HEK293 (cell line): ENCODE results near the gene ESRRA.

ENCODE experiments used
- BCL11A ChIP-seq: fragments of 450-650 bp; formaldehyde crosslinking; IDR thresholded peaks from 2 replicates; pipeline ENCODE4 v1.5.1; 2016; ENCODE audit warnings: low read depth, missing biosample characterization, missing genetic modification characterization
- BCL11B ChIP-seq: fragments of 450-650 bp; formaldehyde crosslinking; IDR thresholded peaks from 2 replicates; pipeline ENCODE4 v1.5.1; 2016; ENCODE audit warnings: low read depth, missing biosample characterization, missing genetic modification characterization
- GLIS2 ChIP-seq: fragments of 450-650 bp; formaldehyde crosslinking; IDR thresholded peaks from 2 replicates; pipeline ENCODE4 v1.5.1; 2016; ENCODE audit warnings: missing biosample characterization, missing genetic modification characterization
- IKZF3 ChIP-seq: fragments of 450-650 bp; IDR thresholded peaks from 2 replicates; pipeline ENCODE4 v1.5.0; 2018; ENCODE audit warnings: missing biosample characterization, mild to moderate bottlenecking, missing genetic modification characterization, moderate library complexity
- KLF17 ChIP-seq: fragments of 450-650 bp; formaldehyde crosslinking; IDR thresholded peaks from 2 replicates; pipeline ENCODE4 v1.5.1; 2016; ENCODE audit warnings: missing biosample characterization, missing genetic modification characterization
- KLF7 ChIP-seq: fragments of 450-650 bp; formaldehyde crosslinking; IDR thresholded peaks from 2 replicates; pipeline ENCODE4 v1.5.1; 2016; ENCODE audit warnings: missing biosample characterization, missing genetic modification characterization, borderline replicate concordance
- KLF8 ChIP-seq: fragments of 450-650 bp; formaldehyde crosslinking; IDR thresholded peaks from 2 replicates; pipeline ENCODE4 v1.5.1; 2016; ENCODE audit warnings: missing biosample characterization, missing genetic modification characterization
- MEIS1 ChIP-seq: sonication (generic); formaldehyde crosslinking; IDR thresholded peaks from 2 replicates; pipeline ENCODE4 v1.8.1; 2022; ENCODE audit warnings: missing genetic modification reagents, mild to moderate bottlenecking, borderline replicate concordance
- PBX3 ChIP-seq: sonication (generic); formaldehyde crosslinking; IDR thresholded peaks from 2 replicates; pipeline ENCODE4 v1.8.1; 2022; ENCODE audit warnings: mild to moderate bottlenecking, moderate library complexity, missing genetic modification reagents
- WT1 ChIP-seq: fragments of 450-650 bp; formaldehyde crosslinking; IDR thresholded peaks from 2 replicates; pipeline ENCODE4 v1.5.1; 2016; ENCODE audit warnings: missing biosample characterization, missing genetic modification characterization
- ZBTB10 ChIP-seq: fragments of 450-650 bp; formaldehyde crosslinking; IDR thresholded peaks from 2 replicates; pipeline ENCODE4 v1.5.1; 2016; ENCODE audit warnings: missing biosample characterization, missing genetic modification characterization
- ZBTB48 ChIP-seq: fragments of 450-650 bp; formaldehyde crosslinking; IDR thresholded peaks from 2 replicates; pipeline ENCODE4 v1.5.1; 2016; ENCODE audit warnings: missing biosample characterization, missing genetic modification characterization
- ZFP41 ChIP-seq: fragments of 450-650 bp; formaldehyde crosslinking; IDR thresholded peaks from 2 replicates; pipeline ENCODE4 v1.5.1; 2016; ENCODE audit warnings: missing biosample characterization, missing genetic modification characterization, borderline replicate concordance
- ZNF112 ChIP-seq: fragments of 450-650 bp; formaldehyde crosslinking; IDR thresholded peaks from 2 replicates; pipeline ENCODE4 v1.5.0; 2017; ENCODE audit warnings: missing biosample characterization, missing genetic modification characterization
- ZNF16 ChIP-seq: fragments of 450-650 bp; formaldehyde crosslinking; IDR thresholded peaks from 2 replicates; pipeline ENCODE4 v1.5.1; 2016; ENCODE audit warnings: low read depth, missing biosample characterization, missing genetic modification characterization
- ZNF175 ChIP-seq: fragments of 450-650 bp; formaldehyde crosslinking; IDR thresholded peaks from 2 replicates; pipeline ENCODE4 v1.5.1; 2016; ENCODE audit warnings: missing biosample characterization, missing genetic modification characterization
- ZNF248 ChIP-seq: fragments of 450-650 bp; formaldehyde crosslinking; IDR thresholded peaks from 2 replicates; pipeline ENCODE4 v1.5.1; 2017; ENCODE audit warnings: missing biosample characterization, missing genetic modification characterization
- ZNF292 ChIP-seq: fragments of 450-650 bp; formaldehyde crosslinking; IDR thresholded peaks from 2 replicates; pipeline ENCODE4 v1.5.1; 2016; ENCODE audit warnings: low read depth, missing biosample characterization, missing genetic modification characterization, borderline replicate concordance
- ZNF324 ChIP-seq: fragments of 450-650 bp; formaldehyde crosslinking; IDR thresholded peaks from 2 replicates; pipeline ENCODE4 v1.5.1; 2016; ENCODE audit warnings: missing biosample characterization, missing genetic modification characterization
- ZNF354C ChIP-seq: fragments of 450-650 bp; formaldehyde crosslinking; IDR thresholded peaks from 2 replicates; pipeline ENCODE4 v1.5.1; 2016; ENCODE audit warnings: missing biosample characterization, missing genetic modification characterization, low read depth, borderline replicate concordance
- ZNF48 ChIP-seq: fragments of 450-650 bp; formaldehyde crosslinking; IDR thresholded peaks from 2 replicates; pipeline ENCODE4 v1.5.1; 2016; ENCODE audit warnings: missing biosample characterization, missing genetic modification characterization
- ZNF521 ChIP-seq: fragments of 450-650 bp; formaldehyde crosslinking; IDR thresholded peaks from 2 replicates; pipeline ENCODE4 v1.5.1; 2017; ENCODE audit warnings: missing biosample characterization, mild to moderate bottlenecking, missing genetic modification characterization
- ZNF548 ChIP-seq: fragments of 450-650 bp; formaldehyde crosslinking; IDR thresholded peaks from 2 replicates; pipeline ENCODE4 v1.5.1; 2016; ENCODE audit warnings: missing biosample characterization, missing genetic modification characterization
- ZNF560 ChIP-seq: fragments of 450-650 bp; formaldehyde crosslinking; IDR thresholded peaks from 2 replicates; pipeline ENCODE4 v1.5.1; 2017; ENCODE audit warnings: missing biosample characterization, missing genetic modification characterization, borderline replicate concordance
- ZNF621 ChIP-seq: fragments of 450-650 bp; formaldehyde crosslinking; IDR thresholded peaks from 2 replicates; pipeline ENCODE4 v1.5.1; 2017; ENCODE audit warnings: missing biosample characterization, missing genetic modification characterization
- ZNF654 ChIP-seq: fragments of 450-650 bp; formaldehyde crosslinking; IDR thresholded peaks from 2 replicates; pipeline ENCODE4 v1.5.1; 2016; ENCODE audit warnings: low read depth, missing biosample characterization, missing genetic modification characterization
- ZNF670 ChIP-seq: fragments of 450-650 bp; formaldehyde crosslinking; IDR thresholded peaks from 2 replicates; pipeline ENCODE4 v1.5.1; 2016; ENCODE audit warnings: missing biosample characterization, missing genetic modification characterization, low read depth
- ZNF677 ChIP-seq: fragments of 450-650 bp; IDR thresholded peaks from 2 replicates; pipeline ENCODE4 v1.5.0; 2018; ENCODE audit warnings: missing biosample characterization, mild to moderate bottlenecking, missing genetic modification characterization, moderate library complexity
- ZNF692 ChIP-seq: fragments of 450-650 bp; formaldehyde crosslinking; IDR thresholded peaks from 2 replicates; pipeline ENCODE4 v1.5.1; 2016; ENCODE audit warnings: missing biosample characterization, missing genetic modification characterization
- ZNF704 ChIP-seq: fragments of 450-650 bp; formaldehyde crosslinking; IDR thresholded peaks from 2 replicates; pipeline ENCODE4 v1.5.1; 2016; ENCODE audit warnings: missing biosample characterization, missing genetic modification characterization
- ZNF76 ChIP-seq: fragments of 450-650 bp; formaldehyde crosslinking; IDR thresholded peaks from 2 replicates; pipeline ENCODE4; 2016; ENCODE audit warnings: low read depth, missing biosample characterization, missing genetic modification characterization, borderline replicate concordance

ESRRA gene

GRCh38 chr11:64358907-64359711, 53.8 kb downstream of the ESRRA start, which contains the start of gene RPS6KA4 (continued):
- TF ChIP-seq ZNF670 (tag by site-specific recombination) (no peak), ZNF112 (tag by site-specific recombination) (no peak), BCL11A (tag by site-specific recombination) (no peak), ZNF521 (tag by site-specific recombination) (no peak), ZBTB10 (tag by site-specific recombination) (no peak), ZNF48 (tag by site-specific recombination) (no peak), IKZF3 (tag by site-specific recombination) (no peak), ZNF292 (tag by site-specific recombination) (no peak), ZFP41 (tag by site-specific recombination) (no peak), MEIS1 (CRISPR knock-in tag) (no peak), ZNF692 (0 out of 2 replicates have a peak, but pooled peaks have one; percentile 27), ZNF324 (tag by site-specific recombination) (no peak), ZNF654 (no peak), PBX3 (CRISPR knock-in tag) (no peak), KLF17 (tag by site-specific recombination) (peak; percentile 76; the same call in 1 of the 2 replicates), BCL11B (tag by site-specific recombination) (peak; percentile 48; the same call in 1 of the 2 replicates), ZNF677 (no peak), KLF7 (tag by site-specific recombination) (no peak), ZNF175 (tag by site-specific recombination) (no peak), ZNF560 (no peak), ZBTB48 (tag by site-specific recombination) (0 out of 2 replicates have a peak, but pooled peaks have one; percentile 15), WT1 (tag by site-specific recombination) (no peak), ZNF248 (no peak), ZNF621 (no peak), ZNF76 (tag by site-specific recombination) (peak; percentile 67; the same call in 1 of the 2 replicates), ZNF704 (tag by site-specific recombination) (no peak), ZNF16 (tag by site-specific recombination) (no peak), ZNF548 (no peak), GLIS2 (peak; percentile 78; the same call in 1 of the 2 replicates), ZNF354C (no peak), KLF8 (tag by site-specific recombination) (no peak)
